Measurements from ENCODE around the gene LRRTM4. TPM values are rescaled to one million over a fixed set of nuclear protein-coding genes. Genes with fewer than 3 reads are reported as not detected.

The LRRTM4 gene
- total and polyA plus RNA-seq, 2 experiments from 2014 or later, result 4.5 to 15.4 TPM

GRCh38 chr2:77566582-77566981, 44.4 kb upstream of the LRRTM4 start (continued):
- TF ChIP-seq ZNF462 (CRISPR knock-in tag; IDR thresholded peaks at IDR 0.05), result no peak
- no peak for TF ChIP-seq JUNB (IDR thresholded peaks at IDR 0.05; ENCODE audit: unreplicated experiment)
- TF ChIP-seq STAT1 (IDR thresholded peaks at IDR 0.05; ENCODE audit: unreplicated experiment), result no peak

- H2AFZ ChIP-seq, result no peak overlapping the region
- H3K4me3 Mint-ChIP-seq, result no peak overlapping the region
- no peaks in the 10 kb centered on the region for H3K36me3 Mint-ChIP-seq (ENCODE audit: low read depth)
- H3K9me2 ChIP-seq (ENCODE audit: insufficient read depth), result no peaks in the 10 kb centered on the region
- no peaks in the 10 kb centered on the region for H3K4me1 ChIP-seq (ENCODE audit: insufficient read depth)
- no peaks in the 10 kb centered on the region; the same call in 2 of the 3 replicates for H3K9me3 Mint-ChIP-seq
- H3K36me3 ChIP-seq (ENCODE audit: insufficient read depth), result no peaks in the 10 kb centered on the region
- H3K4me2 ChIP-seq, result no peak overlapping the region
- no peak overlapping the region for H3K4me3 ChIP-seq
- H3K79me2 ChIP-seq (replicated peaks; ENCODE audit: insufficient read depth), result no peaks in the 10 kb centered on the region
- H3K27me3 Mint-ChIP-seq (ENCODE audit: insufficient read depth, low read depth, poor library complexity), result no peaks in the 10 kb centered on the region
- no peak overlapping the region for H3K27ac ChIP-seq (ENCODE audit: low read depth)
- no peaks in the 10 kb centered on the region for H3K27me3 ChIP-seq (ENCODE audit: insufficient read depth)
- H4K20me1 ChIP-seq (replicated peaks; ENCODE audit: insufficient read depth), result no peaks in the 10 kb centered on the region
- H3K4me1 Mint-ChIP-seq, result peaks cover 4% of the 10 kb centered on the region; the same call in 2 of the 3 replicates
- no peak overlapping the region for H3K27ac Mint-ChIP-seq
- H3F3A ChIP-seq (replicated peaks; ENCODE audit: low read depth), result no peaks in the 10 kb centered on the region
- ATAC-seq (no peak), DNase-seq (ENCODE audit: low spot score) (no peak)
- no peak for TF ChIP-seq POLR2AphosphoS5 (IDR thresholded peaks at IDR 0.05; ENCODE audit: low read depth)
- TF ChIP-seq REST (IDR thresholded peaks at IDR 0.05; ENCODE audit: unreplicated experiment), result no peak
- no peak for TF ChIP-seq ETS1 (IDR thresholded peaks at IDR 0.05)
- no peak for TF ChIP-seq EZH2phosphoT487 (IDR thresholded peaks at IDR 0.05; ENCODE audit: unreplicated experiment)
- no peak for TF ChIP-seq EZH2 (IDR thresholded peaks at IDR 0.05; ENCODE audit: low read depth, unreplicated experiment)
These were observed 44.0 kb upstream of the LRRTM4 start for GRCh38 chr2:77566131-77566530.
